Epithelial cell of prostate (primary cell): ENCODE results near the gene TAS2R30.
A peak's percentile ranks its signal among the peaks of the same experiment; 100 is the strongest.

Experiments
- DNase-seq: peaks from one replicate; pipeline ENCODE4 v3.0.0-alpha.2; 2011; ENCODE audit warnings: low read depth, low spot score
- H3K27ac ChIP-seq: fragments of 450-650 bp; 2 replicates; pipeline ENCODE4 v1.5.1; 2017; ENCODE audit warnings: mild to moderate bottlenecking

TAS2R30 gene, protein sequence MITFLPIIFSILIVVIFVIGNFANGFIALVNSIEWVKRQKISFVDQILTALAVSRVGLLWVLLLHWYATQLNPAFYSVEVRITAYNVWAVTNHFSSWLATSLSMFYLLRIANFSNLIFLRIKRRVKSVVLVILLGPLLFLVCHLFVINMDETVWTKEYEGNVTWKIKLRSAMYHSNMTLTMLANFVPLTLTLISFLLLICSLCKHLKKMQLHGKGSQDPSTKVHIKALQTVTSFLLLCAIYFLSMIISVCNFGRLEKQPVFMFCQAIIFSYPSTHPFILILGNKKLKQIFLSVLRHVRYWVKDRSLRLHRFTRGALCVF

DNA sequence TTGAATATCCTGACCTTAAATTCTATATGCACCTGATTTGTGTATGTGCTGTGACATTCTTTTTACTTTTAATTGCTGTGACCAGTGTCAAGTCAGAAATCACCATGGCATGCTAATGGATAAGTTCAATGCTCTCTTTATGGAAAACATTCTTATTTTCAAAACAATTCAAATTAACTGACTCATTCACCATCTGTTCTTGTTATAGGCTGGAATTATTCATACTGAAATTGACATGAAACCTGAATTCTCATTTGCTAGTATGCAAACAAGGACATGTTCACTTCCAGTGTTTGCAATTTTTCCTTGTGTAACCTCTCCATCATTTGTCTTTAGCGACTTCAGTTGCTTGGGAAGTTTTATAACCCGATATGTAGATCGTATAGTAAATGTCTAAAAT lies at the start of gene TAS2R30:
Gene TAS2R30 (minus strand): TSS at position 340 of the 400 bp plus-strand sequence. CDS start 400 bp downstream, outside the sequence.
- no peak for DNase-seq
- no peak within 1 kb of the TSS for H3K27ac ChIP-seq

GRCh38 chr12:11183011-11183410 lies 48.6 kb upstream of the TAS2R30 start:
- peak; percentile 5 for DNase-seq
- no peak overlapping the region for H3K27ac ChIP-seq

DNA sequence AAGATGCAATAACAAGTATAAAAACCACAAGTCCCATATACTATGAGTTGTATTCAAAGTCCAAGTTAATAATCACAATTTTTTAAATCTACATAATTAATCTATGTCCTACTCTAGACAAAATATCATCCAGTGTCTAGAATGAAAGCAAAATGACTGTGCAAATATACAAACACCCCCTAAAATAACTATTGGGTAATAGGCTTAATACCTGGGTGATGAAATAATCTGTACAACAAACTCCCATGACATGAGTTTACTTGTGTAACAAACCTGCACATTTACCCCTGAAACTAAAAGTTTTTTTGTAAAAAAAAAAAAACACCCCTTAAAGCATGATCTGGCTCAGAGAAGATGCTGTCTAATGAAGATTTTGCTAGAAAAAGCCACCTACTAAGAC lies 48.1 kb upstream of the TAS2R30 start:
- DNase-seq = no peak
- no peak overlapping the region for H3K27ac ChIP-seq

GRCh38 chr12:11178250-11178649 lies 43.8 kb upstream of the TAS2R30 start:
- no peak for DNase-seq
- H3K27ac ChIP-seq = no peak overlapping the region

DNA sequence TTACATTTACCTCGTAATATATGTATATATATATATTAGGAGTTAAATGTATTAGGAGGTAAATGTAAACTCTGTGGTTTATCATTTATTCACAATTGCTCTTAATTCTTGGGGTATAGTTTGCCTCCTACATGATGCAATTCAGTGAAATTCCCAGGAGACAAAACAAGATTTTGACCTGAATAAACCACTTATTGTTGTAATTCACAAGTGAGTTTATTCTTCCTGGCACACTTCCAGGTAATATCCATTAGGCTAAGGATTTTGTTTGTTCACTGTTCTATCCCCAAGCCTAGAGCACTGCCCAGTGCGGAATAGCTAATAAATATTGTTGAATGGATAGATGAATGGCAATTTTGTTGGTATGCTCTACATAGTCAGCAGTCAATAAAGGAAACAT lies 39.6 kb upstream of the TAS2R30 start:
- no peak for DNase-seq
- no peak overlapping the region for H3K27ac ChIP-seq

- H3K27ac ChIP-seq = peak overlapping the region; percentile 96
- no peak for DNase-seq
Observed at GRCh38 chr12:11171969-11172675, 37.7 kb upstream of the TAS2R30 start.

- peak; percentile 80 for DNase-seq
- H3K27ac ChIP-seq = peak within 1 kb of the TSS; percentile 96
Observed at GRCh38 chr12:11171145-11171968, 36.9 kb upstream of the TAS2R30 start, which contains the start of gene SMIM10L1. TSS of gene SMIM10L1 (plus strand) at chr12:11171194. CDS start at chr12:11171357, 163 bp downstream.

GRCh38 chr12:11170810-11171144 lies 36.3 kb upstream of the TAS2R30 start:
- peak overlapping the region; percentile 96 for H3K27ac ChIP-seq
- DNase-seq = no peak

DNA sequence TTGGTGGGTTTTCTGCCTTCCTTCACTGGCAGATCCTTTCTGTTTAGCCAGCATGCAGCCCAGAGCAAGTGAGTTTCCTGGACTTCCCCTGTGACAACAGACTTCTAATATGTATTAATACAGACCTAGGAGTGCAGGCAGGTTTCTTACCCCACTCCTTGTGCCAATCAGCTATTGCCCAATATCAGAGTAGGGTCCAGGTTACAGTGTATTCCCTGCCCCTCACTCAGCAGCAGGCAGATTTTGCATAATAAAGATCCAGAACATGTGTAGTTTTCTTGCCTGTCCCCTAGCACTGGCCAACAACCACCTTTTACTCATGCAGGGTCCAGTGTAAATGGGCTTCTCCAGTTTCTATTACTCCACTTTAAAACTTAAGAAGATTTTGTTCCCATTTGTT lies 31.9 kb upstream of the TAS2R30 start:
- DNase-seq = no peak
- H3K27ac ChIP-seq = no peak overlapping the region

- H3K27ac ChIP-seq = no peak overlapping the region
- no peak for DNase-seq
Observed at GRCh38 chr12:11164384-11164783, 29.9 kb upstream of the TAS2R30 start.

- no peak overlapping the region for H3K27ac ChIP-seq
- no peak for DNase-seq
Observed at GRCh38 chr12:11162502-11162901, 28.1 kb upstream of the TAS2R30 start.

DNA sequence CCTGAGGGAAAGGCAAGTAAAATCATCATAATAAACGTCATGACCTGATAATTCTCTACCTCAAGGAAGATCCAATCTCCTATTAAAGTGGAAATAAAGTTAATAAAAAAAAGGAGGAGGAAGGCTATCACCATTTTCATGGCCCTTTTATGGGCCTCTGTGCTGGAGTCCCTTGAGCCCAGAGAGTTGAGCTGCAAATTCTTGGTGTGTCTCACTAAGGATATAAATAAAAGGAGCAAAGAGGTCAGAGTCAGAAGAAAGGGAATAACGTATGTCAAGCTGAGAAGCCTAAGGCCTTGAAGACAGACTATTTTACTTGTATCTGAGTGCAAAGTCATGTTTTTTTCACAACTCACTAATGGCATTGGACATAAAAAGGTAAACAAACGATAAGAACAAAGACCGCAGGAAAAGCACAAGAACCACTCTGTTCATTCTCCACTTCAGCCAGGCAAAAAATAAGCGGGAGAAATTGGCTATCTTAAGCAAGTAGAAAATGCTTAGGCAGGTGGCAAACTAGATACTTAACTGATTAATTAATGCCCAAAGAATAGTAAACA lies 24.5 kb upstream of the TAS2R30 start:
- DNase-seq = no peak
- H3K27ac ChIP-seq = no peak overlapping the region

GRCh38 chr12:11154400-11154925 lies 20.0 kb upstream of the TAS2R30 start:
- H3K27ac ChIP-seq = no peak overlapping the region
- DNase-seq = no peak

GRCh38 chr12:11152725-11153124 lies 18.3 kb upstream of the TAS2R30 start:
- no peak overlapping the region for H3K27ac ChIP-seq
- no peak for DNase-seq

- DNase-seq = no peak
- no peak overlapping the region for H3K27ac ChIP-seq
Observed at GRCh38 chr12:11150832-11151231, 16.4 kb upstream of the TAS2R30 start.

GRCh38 chr12:11147420-11147819 lies 13.0 kb upstream of the TAS2R30 start:
- no peak for DNase-seq
- H3K27ac ChIP-seq = no peak overlapping the region

- DNase-seq = no peak
- H3K27ac ChIP-seq = no peak overlapping the region
Observed at GRCh38 chr12:11144297-11144696, 9.9 kb upstream of the TAS2R30 start.

GRCh38 chr12:11143352-11143751 lies 8.9 kb upstream of the TAS2R30 start:
- DNase-seq = no peak
- H3K27ac ChIP-seq = no peak overlapping the region

DNA sequence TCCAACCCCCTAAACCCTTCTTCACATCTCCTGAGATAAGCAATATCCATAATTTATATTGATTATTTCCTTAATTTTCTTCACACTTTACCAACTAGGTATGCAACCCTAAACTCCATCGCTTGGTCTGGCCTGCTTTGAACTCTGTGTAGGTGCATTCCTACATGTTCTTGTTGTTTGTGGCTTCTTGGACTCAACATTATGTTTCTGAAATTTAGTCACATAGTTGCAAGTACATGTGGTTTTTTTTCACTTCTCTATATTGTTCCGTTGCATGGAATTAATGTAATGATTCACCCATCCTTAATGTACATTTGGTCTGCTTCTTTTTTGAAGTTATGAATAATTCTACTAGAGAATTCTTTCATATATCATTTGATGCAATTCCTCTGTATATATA lies 1.6 kb upstream of the TAS2R30 start:
- DNase-seq = no peak

GRCh38 chr12:11133816-11134215 lies 628 bp downstream of the TAS2R30 start:
- no peak for DNase-seq

More for the DNA sequence above, 1.6 kb upstream of the TAS2R30 start:
- no peak overlapping the region for H3K27ac ChIP-seq

More at GRCh38 chr12:11133816-11134215, 628 bp downstream of the TAS2R30 start:
- H3K27ac ChIP-seq = no peak overlapping the region
